Right cardiac atrium (tissue), 5 donors: Measurements from ENCODE around the gene OR52J3. TPM values are rescaled to one million over a fixed set of nuclear protein-coding genes. Genes with fewer than 3 reads are reported as not detected.
A peak's percentile ranks its signal among the peaks of the same experiment; 100 is the strongest.

ENCODE experiments used
- ATAC-seq, 2 donors: fragments of 200-7000 bp; cut with Tn5 transposase; one replicate each; pipeline versions ENCODE4 v1.8.0 to v1.9.1; 2020; ENCODE audit warnings: moderate library complexity in 2 of 2, mild to moderate bottlenecking in 1 of 2
- DNase-seq, 3 donors: peaks; one replicate each; pipeline ENCODE4 v3.0.0-alpha.2; 2020
- H3K27ac ChIP-seq: one replicate; pipeline ENCODE4 v1.5.1; 2013; ENCODE audit warnings: mild to moderate bottlenecking, low read length, control low read depth, moderate library complexity
- H3K27me3 ChIP-seq: one replicate; pipeline ENCODE4 v1.6.1; 2013; ENCODE audit not compliant: control insufficient read depth, insufficient read depth
- H3K4me1 ChIP-seq: one replicate; pipeline ENCODE4 v1.6.1; 2013; ENCODE audit warnings: low read length; ENCODE audit not compliant: control insufficient read depth, insufficient read depth
- H3K4me3 ChIP-seq: one replicate; pipeline ENCODE4 v1.5.1; 2013; ENCODE audit warnings: low read length, control low read depth
- H3K9me3 ChIP-seq: one replicate; pipeline ENCODE4 v1.6.1; 2013; ENCODE audit warnings: low read length; ENCODE audit not compliant: control insufficient read depth
- WGBS: extraction: QIAGEN DNeasy Blood & Tissue Kit; methylation state at CpG from one replicate; pipeline ENCODE4 v1.1.7; 2013; 5-methylcytosine and 5-hydroxymethylcytosine counted together
- intact Hi-C, 4 donors: fragments of 100-400 bp; cut with DNase I; formaldehyde crosslinking; loops; one replicate each; pipeline versions ENCODE4 v1.11.0 to v1.14.0; 2022 to 2023
- long read RNA-seq, 4 donors: library from polyadenylated mRNA; unstranded; transcript quantifications; one replicate each; pipeline ENCODE4 v2.0.0, GENCODE V29; 2020 to 2021
- polyA plus RNA-seq: library from polyadenylated mRNA; stranded (reverse); fragments of 200-250 nt; gene quantifications from one replicate; pipeline ENCODE4 v1.2.3, GENCODE V29; 2013
- total RNA-seq, 4 donors: library from RNA; stranded (reverse); fragmentation: NEBNext Ultra II Directional; extraction: Animal tissue kit (Norgen Biotek cat#: 25700); gene quantifications; one replicate each; pipeline ENCODE4 v1.2.1, GENCODE V29; 2021
- donor health status: healthy with polysubstance abuse.
- donor health status: DM: no; HTN: yes; CAD: no.
- donor health status: DM: no; HTN: no; CAD: no.
- donor health status: DM: no; HTN: yes; CAD: no; lungs with severe emphysema.
- donor health status: DM: yes; HTN: yes; CAD: no.

The OR52J3 gene
- total RNA-seq (not detected), polyA plus RNA-seq (not detected)
- long read RNA-seq, donor 1 = 0 reads
- long read RNA-seq, donor 2 = 0 reads
- long read RNA-seq, donor 3 = 0 reads
- long read RNA-seq, donor 4 = 0 reads

GRCh38 chr11:5046226-5046625, at the start of gene OR52J3:
Gene OR52J3, plus strand, starts transcription at chr11:5046526. Its CDS starts 0 bp downstream, at chr11:5046526.
- no peak within 1 kb of the TSS for H3K4me3 ChIP-seq
- no peaks in the 10 kb centered on the region for H3K9me3 ChIP-seq
- intact Hi-C loops = no loop called here
- ATAC-seq (no peak), DNase-seq (no peak)
- WGBS = 76% methylated on average over 1 of the region's 1 CpG
- H3K27me3 ChIP-seq = no peaks in the 10 kb centered on the region
- no peaks in the 10 kb centered on the region for H3K4me1 ChIP-seq
- no peak within 1 kb of the TSS for H3K27ac ChIP-seq

GRCh38 chr11:5004424-5005274, 41.7 kb upstream of the OR52J3 start:
- intact Hi-C loops = loop anchor here in 3 of 4 donors (5.0 kb wide), 1 partner anchor 367 kb away; the partner anchor contains the start of gene OR51D1 (in 3 of the 3)
- DNase-seq (peak in 2 of 3 donors; percentile 35 to 74), ATAC-seq (peak in 1 of 2 donors; percentile 21)
- H3K4me3 ChIP-seq = no peak overlapping the region
- H3K4me1 ChIP-seq = no peaks in the 10 kb centered on the region
- no peak overlapping the region for H3K27ac ChIP-seq
- H3K9me3 ChIP-seq = no peaks in the 10 kb centered on the region
- 33% methylated on average over 6 of the region's 6 CpGs for WGBS
- H3K27me3 ChIP-seq = no peaks in the 10 kb centered on the region

DNA sequence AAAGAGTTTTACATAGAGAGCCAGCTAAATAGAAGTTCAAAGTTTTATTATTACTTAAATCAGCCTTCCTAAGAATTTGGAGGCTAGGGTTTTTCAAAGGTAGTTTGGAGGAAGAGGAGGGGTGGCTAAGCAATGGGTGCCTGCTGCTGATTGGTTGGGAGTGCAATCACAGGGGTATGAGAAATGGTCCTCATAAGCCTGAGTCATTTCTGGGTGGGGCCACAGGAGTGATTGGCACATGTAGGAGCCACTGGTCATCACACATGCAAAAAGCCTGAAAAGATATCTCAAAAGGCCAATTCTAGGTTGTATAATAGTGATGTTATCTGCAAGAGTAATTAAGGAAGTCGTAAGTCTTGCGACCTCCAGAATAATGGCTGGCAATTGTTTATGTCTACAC, 38.8 kb upstream of the OR52J3 start:
- ATAC-seq (no peak), DNase-seq (no peak)
- Histone ChIP-seq H3K9me3 (no peaks in the 10 kb centered on the region), H3K27ac (no peak overlapping the region), H3K4me3 (no peak overlapping the region), H3K27me3 (no peaks in the 10 kb centered on the region), H3K4me1 (no peaks in the 10 kb centered on the region)
- intact Hi-C loops = loop anchor here in 1 of 4 donors (5.0 kb wide), 1 partner anchor 370 kb away; the partner anchor contains the start of gene OR51D1
- WGBS = 66% methylated on average over 2 of the region's 2 CpGs

DNA sequence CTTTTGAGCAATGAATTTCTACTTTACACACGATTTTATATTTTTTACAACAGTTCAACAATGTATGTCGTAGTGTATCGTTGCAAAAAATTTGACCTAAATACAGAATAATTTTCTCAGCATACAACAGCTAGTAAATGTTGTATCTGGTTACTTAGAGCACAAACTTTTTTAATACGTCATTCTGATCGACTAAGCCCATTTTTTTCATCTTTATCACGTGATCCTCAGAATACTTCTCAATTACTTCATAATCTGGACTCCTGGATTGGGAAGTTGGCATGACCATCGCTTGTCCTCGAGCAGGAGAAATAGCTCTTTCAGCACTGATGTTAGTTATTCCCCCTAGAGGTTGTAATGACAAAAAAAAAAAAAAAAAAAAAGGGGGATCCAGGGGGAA, 35.1 kb upstream of the OR52J3 start:
- intact Hi-C loops = no loop called here
- Histone ChIP-seq H3K9me3 (no peaks in the 10 kb centered on the region), H3K27me3 (no peaks in the 10 kb centered on the region), H3K4me1 (no peaks in the 10 kb centered on the region), H3K4me3 (no peak overlapping the region), H3K27ac (no peak overlapping the region)
- DNase-seq = no peak
- no peak for ATAC-seq
- WGBS = 54% methylated on average over 8 of the region's 8 CpGs

DNA sequence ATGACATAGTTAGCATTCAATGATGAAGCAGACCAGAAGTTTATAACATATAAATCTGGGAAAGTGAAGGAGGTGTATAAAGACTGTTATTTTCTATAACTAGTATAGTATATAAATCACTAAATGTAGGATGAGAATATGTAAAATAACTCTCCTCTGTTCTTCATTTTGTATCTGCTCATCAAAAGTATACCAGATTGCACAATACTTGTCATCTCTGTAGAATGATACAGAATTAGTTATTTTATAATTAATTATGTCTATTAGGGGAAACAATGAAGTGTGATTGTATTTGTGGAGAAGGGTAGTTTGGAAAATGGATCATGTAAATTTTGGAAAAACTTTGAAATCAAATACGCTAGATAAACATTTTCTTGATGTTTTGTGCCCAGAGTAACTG, 33.3 kb upstream of the OR52J3 start:
- Histone ChIP-seq H3K4me3 (no peak overlapping the region), H3K27ac (no peak overlapping the region), H3K4me1 (no peaks in the 10 kb centered on the region), H3K9me3 (no peaks in the 10 kb centered on the region), H3K27me3 (no peaks in the 10 kb centered on the region)
- WGBS = 67% methylated on average over 1 of the region's 1 CpG
- no peak for DNase-seq
- ATAC-seq = no peak
- intact Hi-C loops = no loop called here

DNA sequence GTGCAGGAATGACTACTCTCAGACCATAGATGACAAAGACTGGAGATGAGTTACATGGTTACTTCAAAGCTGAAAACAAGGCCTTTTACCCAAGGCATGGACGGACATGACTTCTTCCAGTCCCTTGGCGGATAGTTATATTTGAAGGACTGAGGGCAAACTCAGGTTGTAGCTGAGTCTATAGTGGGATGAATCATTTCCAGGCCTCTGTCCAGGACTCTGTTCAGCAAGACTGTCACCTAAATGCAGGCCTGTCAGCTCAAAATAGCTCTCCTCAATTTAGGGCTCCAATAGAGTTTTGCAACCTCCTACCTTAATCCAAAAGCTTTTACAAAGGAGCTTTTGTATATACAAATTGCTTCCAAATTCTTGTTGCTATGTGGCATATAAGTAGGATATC, 24.3 kb upstream of the OR52J3 start:
- Histone ChIP-seq H3K4me3 (no peak overlapping the region), H3K27me3 (no peaks in the 10 kb centered on the region), H3K27ac (no peak overlapping the region), H3K4me1 (no peaks in the 10 kb centered on the region), H3K9me3 (no peaks in the 10 kb centered on the region)
- no peak for ATAC-seq
- intact Hi-C loops = no loop called here
- WGBS = 79% methylated on average over 2 of the region's 2 CpGs
- no peak for DNase-seq

DNA sequence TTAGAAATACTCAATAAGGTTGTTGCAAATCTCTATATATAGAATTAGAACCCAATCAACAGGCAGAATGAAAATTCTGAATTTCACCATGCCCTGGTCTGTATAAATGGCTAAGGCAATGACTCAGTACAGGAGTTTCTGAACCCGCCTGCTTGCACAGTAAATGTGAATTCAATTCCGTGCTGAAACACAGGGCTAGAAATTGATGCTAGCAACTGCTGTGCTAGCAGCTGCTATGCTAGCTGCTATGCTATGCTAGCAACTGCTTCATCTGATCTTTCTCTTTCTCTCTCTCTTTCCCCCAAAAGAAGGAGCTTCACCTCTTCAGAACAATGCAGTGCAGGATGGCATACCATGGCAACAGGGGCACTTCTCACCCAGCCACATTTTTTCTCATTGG, 9.7 kb upstream of the OR52J3 start:
- no peak overlapping the region for H3K4me3 ChIP-seq
- no peaks in the 10 kb centered on the region for H3K9me3 ChIP-seq
- ATAC-seq (no peak), DNase-seq (no peak)
- H3K4me1 ChIP-seq = no peaks in the 10 kb centered on the region
- intact Hi-C loops = no loop called here
- H3K27me3 ChIP-seq = no peaks in the 10 kb centered on the region
- H3K27ac ChIP-seq = no peak overlapping the region
- WGBS = 76% methylated on average over 2 of the region's 2 CpGs

DNA sequence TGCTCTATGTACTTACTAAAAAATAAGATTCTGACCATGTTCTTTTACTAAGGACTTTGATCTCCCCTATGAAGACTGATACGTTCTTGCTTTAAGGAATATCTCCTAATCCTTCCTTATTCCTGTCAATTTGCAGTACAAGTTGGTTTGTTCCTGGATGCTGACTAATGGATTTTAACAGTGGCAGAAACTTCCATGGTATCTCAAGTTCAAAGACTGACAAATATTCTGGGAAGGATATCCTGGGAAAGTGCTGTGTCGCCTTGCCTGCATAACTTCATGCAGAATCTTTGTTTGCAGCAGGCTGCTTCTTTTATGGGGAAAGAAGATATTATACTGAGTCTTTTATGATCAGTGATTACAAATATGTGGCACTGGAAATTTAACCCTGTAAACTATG, 8.4 kb upstream of the OR52J3 start:
- intact Hi-C loops = no loop called here

DNA sequence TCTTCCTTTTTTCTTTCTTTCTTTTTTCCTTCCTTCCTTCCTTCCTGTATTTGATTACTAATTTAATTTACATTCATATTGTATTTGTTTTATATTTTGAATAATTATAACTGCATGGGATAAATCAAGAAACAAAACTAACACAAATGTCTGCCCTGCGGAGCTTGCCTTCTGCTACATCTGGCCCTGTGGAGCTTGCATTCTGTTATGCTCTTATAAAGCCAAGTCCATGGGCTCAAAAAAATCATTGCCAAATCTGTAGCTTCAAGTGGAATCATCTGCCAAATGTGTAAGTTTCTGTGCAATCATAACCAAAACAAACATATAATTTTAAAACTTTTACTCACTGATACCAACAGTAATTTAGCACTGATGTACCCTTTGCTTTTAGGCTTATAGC, 8.0 kb upstream of the OR52J3 start:
- 68% methylated on average over 1 of the region's 1 CpG for WGBS
- intact Hi-C loops = no loop called here
- Histone ChIP-seq H3K27me3 (no peaks in the 10 kb centered on the region), H3K27ac (no peak overlapping the region), H3K9me3 (no peaks in the 10 kb centered on the region), H3K4me3 (no peak overlapping the region), H3K4me1 (no peaks in the 10 kb centered on the region)
- no peak for DNase-seq
- no peak for ATAC-seq

More for the DNA sequence above, 8.4 kb upstream of the OR52J3 start:
- no peaks in the 10 kb centered on the region for H3K27me3 ChIP-seq
- DNase-seq = no peak
- H3K9me3 ChIP-seq = no peaks in the 10 kb centered on the region
- H3K4me1 ChIP-seq = no peaks in the 10 kb centered on the region
- no peak overlapping the region for H3K4me3 ChIP-seq
- no peak for ATAC-seq
- whole genome bisulfite sequencing = 36% methylated on average over 2 of the region's 2 CpGs
- H3K27ac ChIP-seq = no peak overlapping the region

DNA sequence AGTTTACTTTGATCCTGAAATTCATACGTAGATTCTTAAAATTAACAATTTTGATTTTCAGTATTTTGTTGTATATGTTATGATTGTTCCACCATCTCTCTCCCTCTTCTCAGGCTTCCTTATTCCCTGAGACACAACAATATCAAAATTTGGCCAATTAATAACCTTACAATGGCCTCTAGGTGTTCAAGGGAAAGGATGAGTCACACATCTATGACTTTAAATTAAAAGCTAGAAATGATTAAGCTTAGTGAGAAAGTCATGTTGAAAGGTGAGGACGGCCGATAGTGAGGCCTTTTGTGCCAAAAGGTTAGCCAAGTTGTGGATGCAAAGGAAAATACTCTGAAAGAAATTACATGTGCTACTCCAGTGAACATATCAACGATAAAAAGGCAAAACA, 5.5 kb upstream of the OR52J3 start:
- DNase-seq (no peak), ATAC-seq (no peak)
- H3K27me3 ChIP-seq = no peaks in the 10 kb centered on the region
- no peak overlapping the region for H3K4me3 ChIP-seq
- no peak overlapping the region for H3K27ac ChIP-seq
- 49% methylated on average over 4 of the region's 4 CpGs for WGBS
- H3K4me1 ChIP-seq = no peaks in the 10 kb centered on the region
- no peaks in the 10 kb centered on the region for H3K9me3 ChIP-seq
- intact Hi-C loops = no loop called here

- DNase-seq = no peak
- H3K4me3 ChIP-seq = no peak overlapping the region
- ATAC-seq = no peak
- H3K9me3 ChIP-seq = no peaks in the 10 kb centered on the region
- intact Hi-C loops = no loop called here
- H3K4me1 ChIP-seq = no peaks in the 10 kb centered on the region
- H3K27me3 ChIP-seq = no peaks in the 10 kb centered on the region
- H3K27ac ChIP-seq = no peak overlapping the region
- WGBS = 86% methylated on average over 3 of the region's 3 CpGs
Observed at GRCh38 chr11:5042091-5042490, 4.2 kb upstream of the OR52J3 start.
